Hepatocyte (in vitro differentiated cells): ENCODE data around the gene NOSIP. TPM values are rescaled to one million over a fixed set of nuclear protein-coding genes. Genes with fewer than 3 reads are reported as not detected.

Experiments
- DNase-seq: peaks from one replicate; pipeline ENCODE4 v3.0.0-alpha.2; 2016; ENCODE audit warnings: low spot score
- H2AFZ ChIP-seq: fragments of 200-600 bp; sonication (generic); 2 replicates; pipeline ENCODE4 v1.6.0; 2016; ENCODE audit warnings: antibody characterized with exemption, mild to moderate bottlenecking
- H3K27ac ChIP-seq: fragments of 200-600 bp; sonication (generic); 2 replicates; pipeline ENCODE4 v1.5.1; 2016; ENCODE audit warnings: mild to moderate bottlenecking
- H3K27me3 ChIP-seq: fragments of 200-600 bp; sonication (generic); 2 replicates; pipeline ENCODE4 v1.6.1; 2016
- H3K36me3 ChIP-seq: fragments of 200-600 bp; sonication (generic); replicated peaks from 2 replicates; pipeline ENCODE4 v1.5.1; 2016; ENCODE audit warnings: low read depth; ENCODE audit not compliant: insufficient read depth
- H3K4me1 ChIP-seq: fragments of 200-600 bp; sonication (generic); 2 replicates; pipeline ENCODE4 v1.5.1; 2016; ENCODE audit warnings: mild to moderate bottlenecking, moderate library complexity; ENCODE audit not compliant: insufficient read depth
- H3K4me2 ChIP-seq: fragments of 200-600 bp; sonication (generic); 2 replicates; pipeline ENCODE4 v1.6.0; 2016
- H3K4me3 ChIP-seq: fragments of 200-600 bp; sonication (generic); 2 replicates; pipeline ENCODE4 v1.5.1; 2016; ENCODE audit warnings: mild to moderate bottlenecking
- H3K79me2 ChIP-seq: fragments of 200-600 bp; sonication (generic); 2 replicates; pipeline ENCODE4 v1.6.0; 2017; ENCODE audit warnings: mild to moderate bottlenecking
- H3K9me2 ChIP-seq: fragments of 200-600 bp; sonication (generic); replicated peaks from 2 replicates; pipeline ENCODE4 v1.6.0; 2017; ENCODE audit warnings: mild to moderate bottlenecking; ENCODE audit not compliant: insufficient read depth
- H3K9me3 ChIP-seq: fragments of 200-600 bp; sonication (generic); 2 replicates; pipeline ENCODE4 v1.5.1; 2016; ENCODE audit warnings: low read depth, mild to moderate bottlenecking
- H4K20me1 ChIP-seq: fragments of 200-600 bp; sonication (generic); 2 replicates; pipeline ENCODE4 v1.6.0; 2016; ENCODE audit warnings: mild to moderate bottlenecking; ENCODE audit not compliant: insufficient read depth, poor library complexity, severe bottlenecking
- CTCF ChIP-seq: fragments of 200-600 bp; sonication (generic); IDR thresholded peaks from 2 replicates; pipeline ENCODE4 v1.5.1; 2016; ENCODE audit warnings: antibody characterized with exemption, mild to moderate bottlenecking; ENCODE audit not compliant: poor library complexity
- EZH2 ChIP-seq: fragments of 200-600 bp; sonication (generic); IDR thresholded peaks from 2 replicates; pipeline ENCODE4 v1.6.1; 2016; ENCODE audit warnings: antibody characterized with exemption, mild to moderate bottlenecking, borderline replicate concordance
- EZH2phosphoT487 ChIP-seq: fragments of 200-600 bp; sonication (generic); IDR thresholded peaks from one replicate; pipeline ENCODE4 v1.6.1; 2018; ENCODE audit warnings: antibody characterized with exemption, mild to moderate bottlenecking, low read depth, moderate library complexity; ENCODE audit not compliant: unreplicated experiment, severe bottlenecking
- WGBS: methylation state at CpG from one replicate; pipeline ENCODE4 v1.1.6; 2016; ENCODE audit warnings: low lambda C conversion rate; ENCODE audit errors: missing lambda C conversion rate; 5-methylcytosine and 5-hydroxymethylcytosine counted together
- polyA plus RNA-seq: library from polyadenylated mRNA; unstranded; fragments of >200 nt; fragmentation: Nextera tagmentation; extraction: Ambion mirVana; gene quantifications from 2 replicates; pipeline ENCODE4 v1.2.1, GENCODE V29; 2016
- total RNA-seq: library from RNA; depleted of rRNA; stranded (reverse); fragments of >200 nt; gene quantifications from 2 replicates; pipeline ENCODE4 v1.2.3, GENCODE V29; 2014

Gene NOSIP
- total and polyA plus RNA-seq, 2 experiments from 2014 or later: 52.8 to 93.9 TPM

- Histone ChIP-seq H3K4me1 (no peaks in the 10 kb centered on the region), H3K36me3 (no peaks in the 10 kb centered on the region), H3K4me3 (no peak overlapping the region), H3K9me3 (no peaks in the 10 kb centered on the region), H3K4me2 (no peak overlapping the region), H3K79me2 (peaks cover under 1% of the 10 kb centered on the region), H4K20me1 (no peaks in the 10 kb centered on the region), H3K27me3 (no peaks in the 10 kb centered on the region), H3K9me2 (no peaks in the 10 kb centered on the region), H2AFZ (no peak overlapping the region), H3K27ac (no peak overlapping the region)
- peak; percentile 64 for DNase-seq
- TF ChIP-seq EZH2 (no peak), CTCF (no peak), EZH2phosphoT487 (no peak)
- 95% methylated on average over 33 of the region's 53 CpGs for WGBS
Observed at GRCh38 chr19:49555600-49556411, 24.6 kb downstream of the NOSIP start.

GRCh38 chr19:49554701-49555181, 25.6 kb downstream of the NOSIP start:
- Histone ChIP-seq H3K9me2 (no peaks in the 10 kb centered on the region), H2AFZ (no peak overlapping the region), H3K79me2 (no peaks in the 10 kb centered on the region), H3K4me2 (no peak overlapping the region), H4K20me1 (no peaks in the 10 kb centered on the region), H3K36me3 (no peaks in the 10 kb centered on the region), H3K4me3 (no peak overlapping the region), H3K27ac (peak overlapping the region; percentile 83), H3K4me1 (no peaks in the 10 kb centered on the region), H3K9me3 (no peaks in the 10 kb centered on the region), H3K27me3 (no peaks in the 10 kb centered on the region)
- no peak for TF ChIP-seq EZH2phosphoT487
- no peak for TF ChIP-seq EZH2
- no peak for TF ChIP-seq CTCF
- DNase-seq: no peak
- WGBS: 91% methylated on average over 17 of the region's 17 CpGs

GRCh38 chr19:49553451-49554271, 26.7 kb downstream of the NOSIP start:
- 71% methylated on average over 10 of the region's 10 CpGs for WGBS
- Histone ChIP-seq H3K9me2 (no peaks in the 10 kb centered on the region), H3K4me2 (peak overlapping the region; percentile 26), H3K79me2 (no peaks in the 10 kb centered on the region), H3K36me3 (no peaks in the 10 kb centered on the region), H3K4me3 (no peak overlapping the region), H3K27ac (peak overlapping the region; percentile 83), H3K4me1 (no peaks in the 10 kb centered on the region), H3K27me3 (no peaks in the 10 kb centered on the region), H4K20me1 (no peaks in the 10 kb centered on the region), H2AFZ (no peak overlapping the region), H3K9me3 (no peaks in the 10 kb centered on the region)
- DNase-seq: peak; percentile 68
- no peak for TF ChIP-seq CTCF
- no peak for TF ChIP-seq EZH2
- no peak for TF ChIP-seq EZH2phosphoT487
